Neural crest cell (in vitro differentiated cells): Measurements from ENCODE around the gene DNAAF1. TPM values are rescaled to one million over a fixed set of nuclear protein-coding genes. Genes with fewer than 3 reads are reported as not detected.

Experiments used
- total RNA-seq: library from RNA; stranded (reverse); gene quantifications from 2 replicates; pipeline ENCODE4 v1.2.1, GENCODE V29; 2021

The DNAAF1 gene
- total RNA-seq, 1 donor from 2014 or later: 0.35 TPM

Other genes with a start within 250 kb of the DNAAF1 start
- 5.2 and 5.5 TPM in 2 replicates for gene MLYCD, start 246.2 kb upstream of the DNAAF1 start, total RNA-seq
- 2.4 and 3.0 TPM in 2 replicates for gene OSGIN1, start 192.1 kb upstream of the DNAAF1 start, total RNA-seq
- gene NECAB2, start 177.1 kb upstream of the DNAAF1 start, total RNA-seq: 16.2 and 19.6 TPM in 2 replicates
- not detected in 2 replicates for gene SLC38A8, start 102.5 kb upstream of the DNAAF1 start, total RNA-seq
- gene MBTPS1, start 28.4 kb upstream of the DNAAF1 start, total RNA-seq: 53.8 and 59.0 TPM in 2 replicates
- 68.2 TPM in 2 replicates for gene HSDL1, start 131 bp upstream of the DNAAF1 start, total RNA-seq
- 76.0 and 86.4 TPM in 2 replicates for gene TAF1C, start 41.7 kb downstream of the DNAAF1 start, total RNA-seq
- gene ADAD2, start 45.8 kb downstream of the DNAAF1 start, total RNA-seq: not detected in 2 replicates
- not detected in 2 replicates for gene KCNG4, start 94.7 kb downstream of the DNAAF1 start, total RNA-seq
- gene WFDC1, start 149.6 kb downstream of the DNAAF1 start, total RNA-seq: 0.14 and 0.30 TPM in 2 replicates
- gene ATP2C2, start 223.2 kb downstream of the DNAAF1 start, total RNA-seq: 0.16 and 0.30 TPM in 2 replicates